Measurements from ENCODE around the gene CPNE2. TPM values are rescaled to one million over a fixed set of nuclear protein-coding genes. Genes with fewer than 3 reads are reported as not detected.

Gene CPNE2
- total and polyA plus RNA-seq, 8 donors, result 8.7 to 55.4 (median 26.1) TPM

DNA sequence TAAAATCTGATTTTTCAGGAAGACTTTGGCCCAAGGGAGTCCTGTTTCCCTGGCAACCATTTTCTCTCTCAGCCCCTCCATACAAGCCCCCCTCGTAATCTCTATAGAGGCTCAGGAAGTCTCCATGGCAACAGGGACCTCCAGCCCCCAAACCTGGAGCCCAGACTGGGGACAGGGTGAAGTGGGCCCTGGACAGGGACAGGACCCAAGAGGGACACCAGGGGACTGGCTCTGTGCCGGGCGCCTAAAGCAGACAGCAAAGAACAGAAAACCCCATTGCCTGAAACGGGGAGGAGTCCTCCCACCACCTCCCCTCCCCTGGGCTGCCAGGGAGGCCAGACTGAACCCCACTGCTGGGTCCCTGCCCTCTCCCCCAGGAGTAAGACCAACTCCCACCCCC is 40.6 kb downstream of the CPNE2 start:
- TF ChIP-seq, protein P1, sequence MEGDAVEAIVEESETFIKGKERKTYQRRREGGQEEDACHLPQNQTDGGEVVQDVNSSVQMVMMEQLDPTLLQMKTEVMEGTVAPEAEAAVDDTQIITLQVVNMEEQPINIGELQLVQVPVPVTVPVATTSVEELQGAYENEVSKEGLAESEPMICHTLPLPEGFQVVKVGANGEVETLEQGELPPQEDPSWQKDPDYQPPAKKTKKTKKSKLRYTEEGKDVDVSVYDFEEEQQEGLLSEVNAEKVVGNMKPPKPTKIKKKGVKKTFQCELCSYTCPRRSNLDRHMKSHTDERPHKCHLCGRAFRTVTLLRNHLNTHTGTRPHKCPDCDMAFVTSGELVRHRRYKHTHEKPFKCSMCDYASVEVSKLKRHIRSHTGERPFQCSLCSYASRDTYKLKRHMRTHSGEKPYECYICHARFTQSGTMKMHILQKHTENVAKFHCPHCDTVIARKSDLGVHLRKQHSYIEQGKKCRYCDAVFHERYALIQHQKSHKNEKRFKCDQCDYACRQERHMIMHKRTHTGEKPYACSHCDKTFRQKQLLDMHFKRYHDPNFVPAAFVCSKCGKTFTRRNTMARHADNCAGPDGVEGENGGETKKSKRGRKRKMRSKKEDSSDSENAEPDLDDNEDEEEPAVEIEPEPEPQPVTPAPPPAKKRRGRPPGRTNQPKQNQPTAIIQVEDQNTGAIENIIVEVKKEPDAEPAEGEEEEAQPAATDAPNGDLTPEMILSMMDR (IDR thresholded peaks at IDR 0.05), result no peak
- TF ChIP-seq POLR2AphosphoS5 (IDR thresholded peaks at IDR 0.05), result no peak
- no peak for TF ChIP-seq POLR2A (IDR thresholded peaks at IDR 0.05)
- TF ChIP-seq EP300 (IDR thresholded peaks at IDR 0.05), result no peak
- Histone ChIP-seq H3K27me3 (no peaks in the 10 kb centered on the region), H3K4me1 (no peaks in the 10 kb centered on the region), H3K27ac (no peak overlapping the region), H3K9me3 (no peaks in the 10 kb centered on the region), H3K4me3 (no peak overlapping the region), H3K36me3 (peaks cover 0 to 25% (median 1%) of the 10 kb centered on the region in 4 donors)
- WGBS, 5 donors, result 69 to 81% (median 70%) methylated on average over 4 of the region's 4 CpGs
- intact Hi-C loops (cut with DNase I; ENCODE audit: low total_unique reads), result no loop called here
- no peak for DNase-seq

DNA sequence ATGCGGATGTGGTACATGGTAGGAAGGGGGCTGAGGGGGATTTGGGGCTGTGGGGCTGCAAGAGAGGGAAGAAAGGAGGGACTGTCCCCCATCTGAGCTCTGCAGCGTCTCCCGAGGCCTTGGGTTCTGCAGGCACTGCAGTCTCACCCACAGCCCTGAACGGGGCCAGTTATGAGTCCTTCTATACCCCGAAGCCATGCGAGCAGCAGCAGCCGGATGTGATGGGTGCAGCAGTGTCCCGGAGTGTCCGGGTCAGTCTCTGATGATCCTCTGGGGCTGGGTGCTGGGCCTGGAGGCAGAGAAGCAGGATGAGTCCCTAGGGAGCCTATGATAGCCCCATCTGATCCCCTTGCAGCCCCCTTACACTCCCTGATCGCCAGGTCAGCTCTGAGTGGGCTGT is 41.5 kb downstream of the CPNE2 start:
- Histone ChIP-seq H3K9me3 (no peaks in the 10 kb centered on the region), H3K36me3 (peaks cover 0 to 23% (median 0%) of the 10 kb centered on the region in 4 donors), H3K27ac (no peak overlapping the region), H3K4me3 (no peak overlapping the region), H3K27me3 (no peaks in the 10 kb centered on the region), H3K4me1 (no peaks in the 10 kb centered on the region)
- intact Hi-C loops (cut with DNase I; ENCODE audit: low total_unique reads), result no loop called here
- 90 to 95% (median 94%) methylated on average over 8 to 10 of the region's 10 CpGs for WGBS, 5 donors
- TF ChIP-seq EP300 (IDR thresholded peaks at IDR 0.05) (no peak), POLR2AphosphoS5 (IDR thresholded peaks at IDR 0.05) (no peak), POLR2A (IDR thresholded peaks at IDR 0.05) (no peak)
- TF ChIP-seq, protein P1 (IDR thresholded peaks at IDR 0.05), result no peak
- DNase-seq, result no peak

DNA sequence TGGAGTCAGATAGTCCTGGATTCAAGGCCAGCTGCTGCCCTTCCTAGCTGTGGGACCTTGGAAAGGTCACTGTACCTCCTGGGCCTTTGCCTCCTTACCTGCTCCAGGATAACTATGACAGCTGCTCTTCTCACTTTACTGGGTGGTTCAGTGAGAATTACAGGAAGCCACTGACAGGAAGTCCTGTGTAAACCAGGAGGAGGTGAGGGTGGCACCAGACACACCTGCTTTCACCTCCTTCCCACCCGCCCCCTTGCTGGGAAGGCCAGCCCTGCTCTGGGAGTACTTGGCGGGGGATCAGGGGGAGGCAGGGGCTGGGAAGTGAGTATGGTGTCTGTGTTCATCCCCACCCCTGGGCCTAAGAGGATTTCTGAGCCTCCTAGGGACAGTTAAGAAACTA is 42.6 kb downstream of the CPNE2 start:
- peak in 1 of 2 donors; percentile 48 for DNase-seq
- no peak overlapping the region for H3K4me3 ChIP-seq
- H3K27me3 ChIP-seq, result no peaks in the 10 kb centered on the region
- no peak for TF ChIP-seq POLR2A (IDR thresholded peaks at IDR 0.05)
- TF ChIP-seq, protein P1 (IDR thresholded peaks at IDR 0.05), result no peak
- peaks cover 0 to 23% (median 0%) of the 10 kb centered on the region in 4 donors for H3K36me3 ChIP-seq
- intact Hi-C loops (cut with DNase I; ENCODE audit: low total_unique reads), result no loop called here
- no peaks in the 10 kb centered on the region for H3K9me3 ChIP-seq
- H3K4me1 ChIP-seq, result peaks cover 0 to 6% (median 0%) of the 10 kb centered on the region in 4 donors
- peak overlapping the region in 3 of 5 donors; percentile 2 to 21 (median 15) for H3K27ac ChIP-seq
- 77 to 94% (median 82%) methylated on average over 2 of the region's 2 CpGs for WGBS, 5 donors

DNA sequence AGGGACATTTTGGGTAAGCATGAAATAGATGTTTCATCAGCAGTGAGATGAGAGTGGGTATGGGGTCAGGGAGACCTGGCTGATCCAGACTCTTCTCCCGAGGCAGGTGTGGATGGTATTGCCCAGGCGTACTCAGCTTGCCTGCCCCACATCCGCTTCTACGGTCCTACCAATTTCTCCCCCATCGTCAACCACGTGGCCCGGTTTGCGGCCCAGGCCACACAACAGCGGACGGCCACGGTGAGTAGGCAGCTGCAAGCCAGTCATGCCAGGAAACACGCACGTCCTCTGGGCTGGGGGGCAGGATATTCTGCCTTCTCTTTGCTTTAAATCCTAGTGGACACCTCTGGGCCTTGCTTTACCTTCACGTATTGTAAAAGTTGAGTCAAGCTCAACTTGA is 44.7 kb downstream of the CPNE2 start:
- no peaks in the 10 kb centered on the region for H3K9me3 ChIP-seq
- DNase-seq, result no peak
- no peak overlapping the region for H3K4me3 ChIP-seq
- WGBS, 5 donors, result 76 to 89% (median 85%) methylated on average over 14 of the region's 14 CpGs
- TF ChIP-seq POLR2A (IDR thresholded peaks at IDR 0.05), result no peak
- no peak overlapping the region for H3K27ac ChIP-seq
- H3K4me1 ChIP-seq, result peaks cover 0 to 26% (median 8%) of the 10 kb centered on the region in 4 donors
- intact Hi-C loops (cut with DNase I; ENCODE audit: low total_unique reads), result no loop called here
- H3K36me3 ChIP-seq, result peaks cover 0 to 23% (median 0%) of the 10 kb centered on the region in 4 donors
- H3K27me3 ChIP-seq, result no peaks in the 10 kb centered on the region

DNA sequence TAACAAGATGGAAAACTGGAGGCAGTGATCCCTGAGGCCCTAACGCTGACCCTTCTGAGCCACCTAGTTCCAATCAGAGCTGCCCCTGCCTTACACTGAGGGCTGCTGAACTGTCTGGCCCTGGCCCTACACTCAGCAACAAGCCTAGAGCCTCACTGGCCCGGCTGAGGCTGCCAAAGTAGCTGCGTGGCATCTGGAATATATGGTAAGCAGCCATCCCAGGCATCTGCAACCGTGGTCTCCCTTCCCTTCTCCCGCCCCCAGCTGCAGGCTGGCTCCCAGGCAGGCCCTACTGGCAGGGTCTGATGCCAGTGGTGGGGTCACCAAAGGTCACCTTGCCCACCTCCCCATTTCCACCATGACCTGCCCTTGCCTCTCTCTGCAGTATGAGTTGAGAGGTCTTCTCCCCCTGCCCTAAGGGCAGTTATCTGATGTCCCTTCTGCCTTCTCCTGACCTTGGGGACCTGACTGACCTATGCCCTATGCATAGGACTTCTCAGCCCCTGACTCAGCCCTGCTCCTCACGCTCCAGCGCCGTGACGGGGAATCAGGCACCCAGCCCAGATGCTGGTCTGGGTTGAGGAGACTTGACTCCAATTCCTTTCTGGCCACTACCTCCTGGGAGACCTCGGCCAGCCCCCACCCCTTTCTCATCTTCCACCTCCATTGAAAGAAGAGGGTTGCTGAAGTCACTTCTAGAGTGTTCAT is 45.3 kb downstream of the CPNE2 start:
- WGBS, 5 donors, result 75 to 90% (median 81%) methylated on average over 10 of the region's 10 CpGs
- peaks cover 0 to 32% (median 8%) of the 10 kb centered on the region in 4 donors for H3K4me1 ChIP-seq
- H3K27ac ChIP-seq, result no peak overlapping the region
- H3K27me3 ChIP-seq, result no peaks in the 10 kb centered on the region
- no peaks in the 10 kb centered on the region for H3K9me3 ChIP-seq
- no peak for TF ChIP-seq EP300 (IDR thresholded peaks at IDR 0.05)
- no peak for TF ChIP-seq POLR2A (IDR thresholded peaks at IDR 0.05)
- no peak for TF ChIP-seq POLR2AphosphoS5 (IDR thresholded peaks at IDR 0.05)
- no peak for DNase-seq
- H3K36me3 ChIP-seq, result peaks cover 0 to 23% (median 0%) of the 10 kb centered on the region in 4 donors
- intact Hi-C loops (cut with DNase I; ENCODE audit: low total_unique reads), result no loop called here
- no peak overlapping the region for H3K4me3 ChIP-seq
